GM21723 (cell line): ENCODE results near the gene CUBN.
"Not testable (repeated sequence)": the region's sequence is repeated elsewhere in the genome, so short reads cannot be mapped to it uniquely, and the experiment has no call there.

Experiments
- ATAC-seq: cut with Tn5 transposase; IDR thresholded peaks from one replicate; pipeline ENCODE4 v1.9.1; 2021; ENCODE audit warnings: mild to moderate bottlenecking, moderate library complexity; ENCODE audit not compliant: unreplicated experiment

The CUBN gene

DNA sequence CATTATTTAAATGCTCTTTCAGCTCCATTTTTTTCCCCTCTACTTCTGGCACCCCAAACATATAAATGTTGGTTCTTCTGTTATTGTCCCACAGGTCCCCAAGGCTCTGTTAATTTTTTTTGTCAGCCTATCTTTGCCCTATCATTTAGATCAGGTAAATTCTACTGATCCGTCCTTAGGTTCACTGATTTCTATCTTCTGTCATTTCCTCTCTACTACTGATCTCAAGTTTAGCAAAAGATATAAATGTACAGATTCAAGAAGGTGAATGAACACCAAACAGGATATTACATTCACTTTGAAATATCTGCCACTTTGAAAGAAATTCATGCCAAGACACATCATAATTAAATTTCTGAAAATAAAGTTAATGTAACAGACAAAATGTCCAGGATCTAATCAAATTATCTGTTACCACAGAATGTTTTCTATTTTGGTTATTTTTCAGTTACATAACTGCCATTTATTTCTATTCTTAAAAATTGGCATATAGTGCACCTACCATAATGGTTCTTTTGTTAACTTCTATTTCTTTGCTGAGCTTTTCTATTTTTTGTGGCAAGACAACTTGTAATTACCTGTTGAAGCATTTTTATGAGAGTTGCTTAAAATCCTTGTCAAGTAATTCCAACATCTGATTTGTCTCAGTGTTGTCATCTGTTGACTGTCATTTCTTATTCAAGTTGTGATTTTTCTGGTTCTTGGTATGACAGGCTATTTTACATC, 12.1 kb upstream of the CUBN start:
- ATAC-seq, result no peak

DNA sequence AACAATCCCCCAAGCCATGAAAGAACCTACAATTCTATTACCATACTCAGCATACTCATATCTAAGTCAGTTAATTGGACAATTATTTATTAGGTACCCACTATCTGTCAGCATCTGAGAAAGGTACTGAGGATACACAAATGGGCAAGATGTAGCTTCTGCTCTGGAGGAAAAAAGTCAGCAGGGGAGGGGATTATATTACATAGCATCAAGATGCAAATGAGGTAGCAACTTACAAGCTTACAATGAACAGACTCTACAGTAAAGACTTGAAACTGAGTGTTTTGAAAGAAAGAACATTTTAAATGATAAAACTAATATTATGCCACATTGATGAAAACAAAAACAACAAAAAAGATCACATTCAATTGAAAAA, 10.8 kb upstream of the CUBN start:
- no peak for ATAC-seq

DNA sequence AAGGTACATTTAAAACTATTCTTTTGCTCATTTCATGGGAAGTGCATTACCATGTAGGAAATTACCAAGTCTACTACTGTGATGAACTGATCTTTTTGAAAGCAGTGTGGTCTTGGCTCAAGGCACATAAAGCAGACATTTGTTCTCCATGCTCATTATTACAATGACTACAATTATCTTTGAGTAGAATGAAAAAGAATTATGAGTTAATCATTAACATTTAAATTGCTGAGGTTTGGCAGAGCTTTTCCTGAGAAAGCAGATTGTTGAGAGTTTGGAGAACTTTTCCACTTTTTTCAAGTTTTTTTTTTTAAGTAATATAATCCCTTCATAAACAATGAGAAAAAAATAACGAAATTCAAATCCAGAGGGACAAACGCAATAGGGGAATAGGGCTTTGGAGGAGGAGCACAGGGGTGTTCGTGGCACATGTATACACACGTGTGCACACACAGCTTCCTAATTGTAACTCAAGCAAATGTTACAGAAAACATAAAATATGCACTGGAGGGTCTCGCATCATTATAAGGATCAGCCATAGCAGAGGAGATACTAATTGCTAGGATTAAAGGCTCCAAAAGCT, 8.9 kb upstream of the CUBN start:
- ATAC-seq, result no peak

DNA sequence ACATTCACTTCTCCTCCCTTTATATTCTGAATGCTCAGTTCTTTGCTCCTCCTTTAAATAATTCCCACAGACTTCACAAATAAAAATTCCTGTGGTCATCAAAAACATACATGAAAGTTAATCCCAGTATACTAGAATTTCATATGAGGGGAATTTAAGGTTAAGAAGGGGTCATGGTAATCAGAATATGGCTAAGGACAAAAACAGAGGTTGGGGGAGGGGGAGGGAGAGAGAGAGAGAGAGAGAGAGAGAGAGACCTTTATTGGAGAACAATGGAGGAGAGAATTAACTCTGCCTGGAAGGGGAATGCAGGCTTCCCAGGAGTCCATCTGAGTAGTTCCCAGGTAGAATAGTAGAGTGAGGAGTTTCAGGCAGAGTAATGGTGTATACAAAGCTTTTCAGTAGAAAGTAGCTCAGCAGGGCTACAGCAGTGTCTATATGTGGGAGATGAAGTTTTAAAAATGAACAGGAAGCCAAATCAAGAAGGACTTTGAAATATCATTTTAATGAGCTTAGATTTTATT, 5.2 kb upstream of the CUBN start:
- no peak for ATAC-seq

DNA sequence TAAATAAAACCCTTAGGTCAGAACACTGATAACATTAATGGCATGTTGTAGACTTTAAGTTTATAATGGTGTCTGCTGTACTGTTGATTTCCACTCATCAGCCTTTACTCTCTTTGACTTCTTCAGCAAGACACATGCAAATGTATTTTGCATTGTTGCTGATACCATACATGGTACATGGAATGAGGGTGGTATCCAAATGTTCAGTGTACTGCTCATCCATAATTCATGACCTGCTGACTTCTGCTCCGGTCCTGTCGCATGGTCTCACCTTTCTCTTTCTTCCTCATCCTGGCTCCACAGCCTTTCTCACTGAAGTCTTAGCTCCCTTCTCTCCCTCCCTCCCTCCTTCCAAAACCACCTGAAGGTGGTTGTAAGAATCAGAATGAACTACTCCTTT, 4.7 kb upstream of the CUBN start:
- no peak for ATAC-seq

DNA sequence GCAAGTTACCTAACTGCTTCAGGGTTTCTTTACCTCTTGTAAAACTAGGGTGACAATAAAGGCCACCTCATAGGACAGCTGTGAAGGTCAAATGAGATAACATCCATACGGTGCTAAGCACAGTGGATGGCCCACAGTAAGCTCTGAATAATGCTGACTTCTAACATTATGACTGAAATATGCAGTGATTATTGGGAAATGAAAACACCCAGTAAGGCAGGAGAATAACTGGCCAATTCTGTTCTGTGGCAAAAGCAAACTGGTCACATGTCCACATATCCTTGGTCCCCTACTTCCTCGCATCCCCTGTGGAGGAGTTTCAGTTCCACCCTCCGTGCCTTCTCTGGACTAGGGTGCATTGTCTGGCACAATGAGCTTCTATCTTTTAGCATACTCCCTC, 1.4 kb downstream of the CUBN start:
- ATAC-seq, result no peak

DNA sequence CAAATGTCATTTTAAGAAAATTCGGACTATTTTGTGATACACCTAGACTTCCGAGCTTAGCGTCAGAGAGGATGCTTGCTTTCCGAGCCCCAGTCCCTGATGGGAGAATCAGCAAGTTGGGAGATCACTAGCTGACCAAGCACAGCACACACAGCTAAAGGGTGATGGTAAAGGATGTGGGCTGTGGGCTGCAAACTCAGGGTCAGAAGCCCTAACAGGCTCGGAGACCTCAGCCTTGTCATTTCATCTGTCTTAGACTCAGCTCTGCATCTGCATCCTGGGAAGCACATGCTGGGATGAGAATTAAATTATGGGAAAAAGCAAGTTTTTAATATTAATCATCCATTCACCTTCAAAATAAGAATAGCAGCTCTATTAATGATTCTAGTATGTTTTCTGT, 3.3 kb downstream of the CUBN start:
- ATAC-seq, result no peak

DNA sequence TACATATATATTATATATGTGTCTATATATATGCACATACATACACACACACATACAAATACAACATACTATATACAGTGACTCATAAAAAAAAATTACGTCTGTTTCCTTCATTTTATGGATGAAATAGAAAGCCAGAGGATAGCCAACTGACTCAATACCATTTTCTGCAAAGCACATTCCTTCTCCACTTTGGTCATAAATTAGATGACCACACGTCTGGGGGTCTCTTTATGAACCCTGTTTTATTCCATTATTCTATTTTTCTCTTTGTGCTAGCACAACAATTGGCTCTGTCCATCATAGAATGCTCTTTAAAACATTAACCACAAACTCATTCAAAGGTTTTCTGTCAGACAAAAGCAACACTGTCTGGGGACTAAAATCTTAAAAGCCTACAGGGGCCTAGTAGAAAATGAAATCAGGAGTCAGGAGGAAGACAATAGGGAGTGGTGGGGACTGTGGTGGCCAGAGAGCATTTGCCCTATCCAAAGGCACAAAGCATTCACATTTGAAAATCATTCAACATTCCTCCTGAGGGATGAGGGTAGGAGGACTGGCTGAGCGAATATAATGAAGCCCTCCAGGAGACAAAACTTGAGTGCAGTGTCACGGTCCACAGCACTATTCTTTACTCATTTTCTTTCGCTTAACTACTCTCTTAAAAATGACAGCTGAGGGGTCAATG, 4.3 kb downstream of the CUBN start:
- no peak for ATAC-seq

DNA sequence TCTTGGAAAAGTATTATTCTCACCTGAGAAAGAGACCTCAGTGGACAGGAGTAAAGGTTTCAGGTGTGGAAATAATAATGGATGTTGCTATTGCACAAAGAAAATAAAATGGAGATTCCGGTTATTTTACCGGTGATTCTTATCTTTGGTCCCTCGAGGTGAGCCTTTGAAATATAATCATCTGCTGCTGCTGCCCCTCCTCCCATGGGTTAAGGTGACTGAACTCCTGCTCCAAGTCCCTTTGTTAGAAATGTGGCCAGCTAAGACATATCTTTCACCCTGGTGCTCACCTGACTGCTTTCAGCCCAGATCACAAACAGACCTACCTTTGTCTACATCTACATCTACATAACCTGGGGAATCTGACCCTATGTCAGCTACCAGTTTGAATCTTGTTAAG, 5.7 kb downstream of the CUBN start:
- no peak for ATAC-seq

DNA sequence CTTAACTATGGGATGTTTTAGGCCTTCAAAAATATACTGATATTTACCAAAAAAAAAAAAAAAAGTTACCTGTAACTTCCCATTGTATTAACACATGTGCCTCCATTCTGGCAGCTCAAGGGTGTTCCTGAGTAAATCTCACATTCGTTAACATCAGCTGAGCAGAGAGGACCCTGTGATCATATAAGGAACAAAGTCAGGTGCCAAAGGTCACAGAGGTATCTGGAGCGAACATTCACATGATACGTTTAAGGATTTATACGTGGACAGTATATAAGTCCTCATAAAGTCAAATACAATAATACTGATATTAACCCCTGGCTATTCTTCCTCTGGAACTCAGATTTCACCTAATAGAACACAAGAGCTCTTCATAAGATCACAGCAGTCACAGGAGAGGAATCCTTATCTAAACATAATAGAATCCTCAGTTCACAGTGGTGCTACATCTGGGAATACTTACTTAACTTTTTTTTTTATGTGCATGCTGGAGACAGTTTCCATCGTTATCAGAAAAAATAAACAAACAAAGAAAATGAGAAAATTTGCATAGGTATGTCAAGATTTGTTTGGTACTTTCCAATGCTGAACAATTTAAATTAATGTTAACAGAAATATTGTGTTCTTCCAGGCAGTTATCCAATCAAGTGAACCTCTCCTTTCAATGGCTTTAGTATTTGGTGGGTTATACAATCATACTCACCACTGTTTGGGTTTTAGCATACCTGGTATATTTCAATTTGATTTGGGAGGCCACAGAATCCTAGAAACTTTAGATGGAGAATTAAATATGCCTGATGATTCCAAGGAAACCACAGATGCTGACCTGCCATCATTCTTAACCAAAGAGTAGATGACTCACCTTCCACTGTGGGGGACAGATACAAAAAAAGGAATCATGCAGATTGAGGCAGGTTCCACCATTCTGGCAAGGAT, 6.6 kb downstream of the CUBN start:
- no peak for ATAC-seq

DNA sequence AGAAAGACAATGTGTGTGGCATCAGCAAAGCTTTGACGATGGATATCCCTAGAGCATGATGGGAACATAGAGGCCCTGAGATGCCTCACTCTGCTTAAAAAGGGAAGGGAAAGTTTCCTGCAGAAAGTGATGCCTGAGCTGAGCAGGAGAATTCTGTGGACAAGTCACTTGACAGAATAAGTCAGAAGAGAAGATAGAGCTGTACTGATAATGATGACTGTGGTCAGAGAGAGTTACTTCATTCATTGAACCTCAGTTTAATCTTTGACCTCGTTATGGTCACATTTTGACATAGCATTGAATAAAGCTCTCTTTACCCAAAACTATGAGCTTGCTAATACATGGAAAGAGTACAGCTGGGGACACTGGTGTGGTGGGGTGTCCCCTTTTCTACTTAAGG, 7.6 kb downstream of the CUBN start:
- ATAC-seq, result no peak

DNA sequence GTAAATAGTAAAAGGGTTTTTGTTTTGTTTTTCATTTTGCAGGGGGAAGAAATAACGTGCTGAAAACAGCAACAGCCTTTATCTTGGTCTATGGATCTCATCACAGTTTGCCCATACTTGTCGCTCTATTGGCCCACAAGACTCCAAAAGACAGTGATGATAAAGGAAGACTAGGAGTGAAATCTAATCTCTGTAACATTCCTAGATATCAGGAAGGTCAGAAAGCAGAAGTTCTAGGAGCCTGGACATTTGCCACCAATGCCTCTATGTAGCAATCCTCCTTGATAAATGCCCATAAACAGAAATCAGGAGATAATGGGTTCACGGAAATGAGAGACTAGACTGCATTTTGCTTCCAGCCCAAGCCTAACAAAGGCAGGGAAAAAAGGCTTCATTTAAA, 8.9 kb downstream of the CUBN start:
- ATAC-seq, result no peak

DNA sequence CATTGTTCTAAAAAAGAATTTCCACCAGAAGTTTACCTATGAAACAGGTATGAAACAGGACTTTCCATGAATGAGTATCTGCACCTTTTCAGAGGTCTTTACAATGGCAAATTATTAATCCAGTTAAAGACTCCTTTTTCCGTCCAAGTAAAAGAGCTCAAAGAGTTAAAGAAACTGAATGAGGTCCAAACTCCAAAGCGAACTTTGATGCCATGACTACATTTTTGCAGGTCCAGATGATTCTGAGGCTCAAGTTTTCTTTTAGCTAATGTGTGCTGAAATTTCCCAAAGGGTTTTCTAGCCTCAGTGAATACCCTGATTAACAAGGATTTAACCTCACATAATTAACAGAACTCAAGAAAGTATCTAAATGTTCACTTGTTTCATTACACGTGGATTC, 9.8 kb downstream of the CUBN start:
- ATAC-seq, result no peak

DNA sequence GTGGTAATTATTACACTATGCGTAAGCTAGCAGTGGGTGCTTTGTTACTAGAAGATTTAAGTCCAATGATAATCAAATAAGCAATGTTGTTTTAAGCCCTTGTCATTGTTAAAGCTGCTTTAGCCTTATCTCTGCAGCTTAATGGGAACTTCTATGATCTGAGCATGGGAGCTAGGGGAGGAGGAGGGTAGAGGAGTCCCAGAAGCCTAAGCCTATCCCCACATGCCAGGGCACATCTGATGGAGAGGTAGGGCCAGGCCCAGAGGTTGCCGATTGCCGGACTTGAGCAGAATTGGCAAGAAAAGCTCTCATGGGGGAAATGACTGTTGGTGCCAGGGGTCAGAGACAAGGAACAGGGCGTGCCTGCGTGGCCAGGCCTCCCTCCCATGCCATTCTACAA, 13.4 kb downstream of the CUBN start:
- ATAC-seq, result no peak

DNA sequence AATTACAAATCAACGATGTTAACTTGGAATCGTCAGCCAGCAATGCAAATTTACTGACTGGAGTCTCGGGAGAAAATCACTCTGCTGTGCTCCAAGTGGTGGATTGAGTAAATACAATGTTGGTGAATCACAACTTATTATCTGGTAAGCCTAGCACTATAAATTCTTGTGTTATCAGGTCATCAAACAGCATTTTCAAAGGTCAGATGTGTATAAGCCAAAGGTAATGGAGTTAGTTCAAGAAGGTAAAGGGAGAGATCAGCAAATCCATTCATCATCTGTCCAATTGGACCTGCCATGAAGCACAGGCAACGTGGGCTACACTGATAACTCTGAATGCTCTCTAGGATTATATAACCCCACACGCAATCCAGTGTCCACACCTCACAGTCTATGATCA, 13.9 kb downstream of the CUBN start:
- ATAC-seq, result no peak

DNA sequence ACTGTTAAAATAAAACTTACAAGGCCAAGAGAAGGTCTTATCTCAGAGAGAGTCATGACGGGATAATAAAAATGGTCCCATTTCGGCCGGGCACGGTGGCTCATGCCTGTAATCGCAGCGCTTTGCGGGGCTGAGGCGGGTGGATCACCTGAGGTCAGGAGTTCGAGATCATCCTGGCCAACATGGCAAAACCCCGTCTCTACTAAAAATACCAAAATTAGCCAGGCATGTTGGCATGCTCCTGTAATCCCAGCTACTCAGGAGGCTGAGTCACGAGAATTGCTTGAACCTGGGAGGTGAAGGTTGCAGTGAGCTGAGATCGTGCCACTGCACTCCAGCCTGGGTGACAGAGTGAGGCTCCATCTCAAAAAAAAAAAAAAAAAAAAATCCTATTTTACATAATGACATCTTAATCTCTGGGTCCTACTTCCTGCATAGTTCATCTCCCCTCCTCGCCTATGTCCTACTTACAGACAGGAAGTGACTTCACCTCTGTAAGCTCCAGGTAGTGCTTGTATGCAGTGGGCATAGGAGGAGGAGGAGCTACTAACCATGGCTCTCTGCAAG, 14.7 kb downstream of the CUBN start:
- not testable (repeated sequence) for ATAC-seq

DNA sequence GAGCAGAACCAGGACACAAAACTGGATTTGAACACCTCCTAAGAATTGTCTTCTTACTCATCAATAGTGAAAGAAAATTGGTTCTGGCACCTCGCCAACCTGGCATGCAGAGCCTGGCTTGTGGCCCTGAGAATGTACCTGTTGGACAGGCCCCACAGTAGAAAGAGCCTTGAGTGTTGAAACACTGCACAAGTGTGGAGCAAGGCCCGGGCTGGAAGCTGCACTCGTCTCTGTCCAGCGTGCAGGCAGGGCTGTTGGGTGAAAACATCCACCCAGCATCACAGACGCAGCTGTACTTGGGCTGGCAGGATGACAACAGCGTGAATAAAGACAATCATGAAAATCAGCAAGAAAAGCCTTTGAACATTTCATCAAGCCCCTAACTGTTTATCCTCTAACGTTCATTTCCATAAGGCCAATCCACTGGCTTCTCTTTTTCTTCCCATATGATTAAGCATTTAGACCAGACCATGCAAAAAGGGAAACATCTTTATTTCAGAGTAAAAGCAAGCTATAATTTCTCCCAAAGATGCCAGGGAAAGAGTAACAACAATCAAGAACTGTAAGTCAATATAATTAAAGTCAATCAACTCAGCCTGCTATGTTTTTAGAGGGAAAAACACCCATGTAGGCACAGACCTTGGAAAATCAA, 15.6 kb downstream of the CUBN start:
- ATAC-seq, result no peak

DNA sequence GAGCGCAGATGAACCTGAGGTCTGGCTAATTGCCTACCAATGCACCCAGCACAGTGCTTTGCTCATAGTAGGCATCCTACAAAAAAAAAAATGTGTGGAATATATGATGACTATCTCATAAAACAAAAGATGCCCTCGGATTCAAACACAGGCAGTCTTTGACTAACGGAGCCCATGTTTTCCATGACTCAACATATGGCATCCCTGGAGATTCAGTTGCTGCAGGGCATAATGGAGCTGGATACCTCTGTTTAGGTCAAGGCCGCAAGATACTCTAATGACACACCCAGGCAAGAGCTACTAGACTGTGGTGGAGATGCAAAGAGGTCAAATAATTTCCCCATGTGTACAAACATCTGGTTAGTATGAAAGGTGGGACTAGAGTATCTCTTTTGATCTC, 16.3 kb downstream of the CUBN start:
- ATAC-seq, result no peak

DNA sequence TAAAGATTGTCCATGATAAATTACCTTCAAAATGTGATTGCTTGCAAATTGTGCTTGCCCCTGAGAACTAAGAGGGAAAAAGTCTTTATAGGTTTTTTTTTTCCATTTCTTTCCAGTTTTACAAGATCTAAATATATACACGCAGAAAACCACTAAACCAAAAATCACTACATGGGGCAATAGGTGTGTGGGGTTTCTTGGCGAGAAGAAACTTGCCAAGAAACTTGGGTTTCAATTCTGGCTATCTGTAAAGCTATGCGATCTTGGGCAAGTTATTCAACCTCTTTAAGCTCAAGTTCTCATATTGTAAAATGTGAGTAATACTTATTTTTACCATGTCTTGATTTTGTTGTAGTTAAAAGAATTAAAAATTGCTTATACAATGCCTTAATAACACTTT, 17.0 kb downstream of the CUBN start:
- no peak for ATAC-seq

DNA sequence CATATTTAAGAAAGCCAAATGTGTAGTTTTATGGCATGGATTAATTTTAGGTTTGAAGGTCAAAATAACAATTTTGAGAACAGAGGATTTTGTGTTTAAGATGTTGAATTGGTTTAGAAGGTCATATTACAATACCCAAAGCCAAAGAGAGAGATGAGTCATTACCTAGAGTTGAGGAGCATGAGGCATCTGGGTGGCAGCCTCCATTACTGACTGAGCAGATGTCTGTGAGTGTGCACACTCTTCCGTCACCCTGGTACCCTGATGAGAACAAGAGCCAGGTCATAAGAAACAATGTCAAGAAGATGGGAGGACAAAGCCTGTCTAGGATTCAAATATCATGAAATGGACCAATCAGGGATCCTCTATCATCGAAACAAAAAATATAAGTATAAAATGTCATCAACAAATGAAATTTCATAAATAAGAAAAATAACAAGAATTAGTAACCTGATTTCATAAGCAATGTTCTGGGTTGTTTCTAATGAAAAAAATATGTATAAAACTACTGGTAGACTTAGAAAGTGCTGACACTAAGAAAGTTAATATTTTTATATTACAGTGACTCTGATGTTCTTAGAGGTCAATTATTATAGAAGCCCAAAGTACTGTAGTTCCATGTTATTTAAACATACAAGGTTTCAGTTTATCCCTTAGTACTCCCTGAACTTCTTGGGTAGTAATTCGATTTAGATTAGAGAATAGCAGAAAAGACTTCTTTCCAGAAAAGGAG, 20.0 kb downstream of the CUBN start:
- ATAC-seq, result no peak
